Measurements from ENCODE around the gene CRTC1. TPM values are rescaled to one million over a fixed set of nuclear protein-coding genes. Genes with fewer than 3 reads are reported as not detected.
A peak's percentile ranks its signal among the peaks of the same experiment; 100 is the strongest.

The CRTC1 gene
- total and polyA plus RNA-seq, 9 of the 15 experiments (the other 6 are each of a cell fraction or from before 2014, with no cell fraction given), result 0.25 to 3.8 (median 1.2) TPM; not detected in 2

- no peak for TF ChIP-seq ZNF696 (CRISPR knock-in tag; conservative IDR thresholded peaks at IDR 0.05)
- no peak for TF ChIP-seq BRF2 (IDR thresholded peaks at IDR 0.05; ENCODE audit: borderline replicate concordance, insufficient read depth, insufficient read length)
- TF ChIP-seq CBX5 (IDR thresholded peaks at IDR 0.05; ENCODE audit: borderline replicate concordance, low read depth), result no peak
- TF ChIP-seq, protein P1, sequence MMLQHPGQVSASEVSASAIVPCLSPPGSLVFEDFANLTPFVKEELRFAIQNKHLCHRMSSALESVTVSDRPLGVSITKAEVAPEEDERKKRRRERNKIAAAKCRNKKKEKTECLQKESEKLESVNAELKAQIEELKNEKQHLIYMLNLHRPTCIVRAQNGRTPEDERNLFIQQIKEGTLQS (IDR thresholded peaks at IDR 0.05), result no peak
- TF ChIP-seq, protein P1 (CRISPR knock-in tag; conservative IDR thresholded peaks at IDR 0.05), result no peak
- peak; percentile 33; the same call in 1 of the 2 replicates for TF ChIP-seq SMC3 (conservative IDR thresholded peaks at IDR 0.05; ENCODE audit: insufficient read depth, low read depth, low read length)
- TF ChIP-seq HBP1 (CRISPR knock-in tag; IDR thresholded peaks at IDR 0.05), result no peak
- TF ChIP-seq, protein P2, sequence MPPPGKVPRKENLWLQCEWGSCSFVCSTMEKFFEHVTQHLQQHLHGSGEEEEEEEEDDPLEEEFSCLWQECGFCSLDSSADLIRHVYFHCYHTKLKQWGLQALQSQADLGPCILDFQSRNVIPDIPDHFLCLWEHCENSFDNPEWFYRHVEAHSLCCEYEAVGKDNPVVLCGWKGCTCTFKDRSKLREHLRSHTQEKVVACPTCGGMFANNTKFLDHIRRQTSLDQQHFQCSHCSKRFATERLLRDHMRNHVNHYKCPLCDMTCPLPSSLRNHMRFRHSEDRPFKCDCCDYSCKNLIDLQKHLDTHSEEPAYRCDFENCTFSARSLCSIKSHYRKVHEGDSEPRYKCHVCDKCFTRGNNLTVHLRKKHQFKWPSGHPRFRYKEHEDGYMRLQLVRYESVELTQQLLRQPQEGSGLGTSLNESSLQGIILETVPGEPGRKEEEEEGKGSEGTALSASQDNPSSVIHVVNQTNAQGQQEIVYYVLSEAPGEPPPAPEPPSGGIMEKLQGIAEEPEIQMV (tag; conservative IDR thresholded peaks at IDR 0.05; ENCODE audit: low read depth), result no peak
- TF ChIP-seq CTCF (IDR thresholded peaks at IDR 0.05 in 2 of 3, conservative IDR thresholded peaks at IDR 0.05 in 1 of 3; ENCODE audit: insufficient read depth in 2 of 3, low read depth in 1 of 3, low read length in 3 of 3), result peak; percentile 72
- no peak for TF ChIP-seq SMAD3 (CRISPR knock-in tag; conservative IDR thresholded peaks at IDR 0.05)
- TF ChIP-seq YY1 (IDR thresholded peaks at IDR 0.05; ENCODE audit: borderline replicate concordance in 1 of 3, control insufficient read depth in 1 of 3, extremely low read depth in 1 of 3, insufficient read depth in 3 of 3, insufficient read length in 1 of 3, insufficient replicate concordance in 2 of 3, low read depth in 1 of 3, low read length in 2 of 3), result no peak
- no peak for TF ChIP-seq ZNF512 (tag; IDR thresholded peaks at IDR 0.05)
- no peak for TF ChIP-seq ZNF507 (tag; conservative IDR thresholded peaks at IDR 0.05)
Observed at GRCh38 chr19:18771328-18772242, 88.1 kb downstream of the CRTC1 start (continued).

Measured in K562 (cell line).